ENCODE data around the gene ALDOC. TPM values are rescaled to one million over a fixed set of nuclear protein-coding genes. Genes with fewer than 3 reads are reported as not detected.

ALDOC gene
- total and polyA plus RNA-seq, 10 of the 15 experiments (the other 5 are each of a cell fraction or from before 2014, with no cell fraction given): 16.0 to 268 (median 78.2) TPM

- 96% methylated on average over 3 of the region's 3 CpGs for WGBS (ENCODE audit: insufficient coverage, insufficient replicate concordance, low lambda C conversion rate, missing lambda C conversion rate)
- POLR2A ChIA-PET: no interaction called here
- no peak for TF ChIP-seq ETV6 (conservative IDR thresholded peaks at IDR 0.05 in 1 of 2, IDR thresholded peaks at IDR 0.05 in 1 of 2; ENCODE audit: borderline replicate concordance in 1 of 2, low read depth in 1 of 2)
- no peak for TF ChIP-seq ZNF24 (IDR thresholded peaks at IDR 0.05)
- TF ChIP-seq ZBTB40 (IDR thresholded peaks at IDR 0.05; ENCODE audit: borderline replicate concordance): no peak
- no peak for TF ChIP-seq ATF3 (IDR thresholded peaks at IDR 0.05; ENCODE audit: borderline replicate concordance, extremely low read depth, low read depth, low read length)
- no peak for TF ChIP-seq E2F8 (IDR thresholded peaks at IDR 0.05; ENCODE audit: low read depth, partially characterized antibody)
- TF ChIP-seq EP300 (IDR thresholded peaks at IDR 0.05; ENCODE audit: borderline replicate concordance in 1 of 2, control insufficient read depth in 1 of 2, low read depth in 2 of 2, low read length in 2 of 2): no peak
- TF ChIP-seq ZNF592 (IDR thresholded peaks at IDR 0.05): no peak
- no peak for TF ChIP-seq TCF7 (IDR thresholded peaks at IDR 0.05; ENCODE audit: borderline replicate concordance)
Measured at GRCh38 chr17:28584434-28584833, 7.7 kb upstream of the ALDOC start.

More at GRCh38 chr17:28584434-28584833, 7.7 kb upstream of the ALDOC start:
- H4K20me1 ChIP-seq (ENCODE audit: control insufficient read depth, insufficient read depth): no peaks in the 10 kb centered on the region
- FAIRE-seq: no peak
- DNase-seq (ENCODE audit: low read depth, low spot score): no peak
- no peaks in the 10 kb centered on the region for H3K9me3 ChIP-seq (replicated peaks; ENCODE audit: control insufficient read depth, insufficient read depth, low read length)
- in situ Hi-C loops (cut with MboI) (no loop called here), intact Hi-C loops (cut with micrococcal nuclease; ENCODE audit: unreplicated experiment) (no loop called here)
- ATAC-seq: no peak
- ChIA-PET RAD21 (ENCODE audit: unreplicated experiment) (no interaction called here), CTCF (interaction anchor here (1.4 kb wide), 1 partner anchor 37 kb away, joined by 3 read pairs; no protein-coding TSS in a partner anchor), SMC1A (ENCODE audit: uncharacterized antibody, unreplicated experiment) (interaction anchor here (1.9 kb wide), 1 partner anchor 13 kb away, joined by 4 read pairs; no protein-coding TSS in a partner anchor)
- no TSS peak for BruUV-seq (replicated peaks)
- no peaks in the 10 kb centered on the region for H3K79me2 ChIP-seq (ENCODE audit: control insufficient read depth, insufficient read depth, low read length)
- no peaks in the 10 kb centered on the region for H3K27me3 ChIP-seq (replicated peaks in 1 of 2; ENCODE audit: control insufficient read depth in 2 of 2, insufficient read depth in 2 of 2, low read length in 1 of 2)
- no peak overlapping the region for H3K4me2 ChIP-seq (ENCODE audit: control insufficient read depth, insufficient read depth)
- H3K36me3 ChIP-seq (ENCODE audit: control insufficient read depth in 2 of 2, insufficient read depth in 2 of 2, low read length in 1 of 2): peaks cover 41 to 46% of the 10 kb centered on the region in 2 experiments
- H3K4me1 ChIP-seq (ENCODE audit: control insufficient read depth, insufficient read depth, low read length): peaks cover 5% of the 10 kb centered on the region
- no peak overlapping the region for H3K27ac ChIP-seq (ENCODE audit: control insufficient read depth, insufficient read depth)
- H3K9ac ChIP-seq (ENCODE audit: control insufficient read depth, insufficient read depth, low read length): no peak overlapping the region
- H2AFZ ChIP-seq (ENCODE audit: control insufficient read depth, low read depth, low read length): no peak overlapping the region
- H3K4me3 ChIP-seq: no peak overlapping the region
